Smooth muscle cell (in vitro differentiated cells): ENCODE results near the gene ACBD4. TPM values are rescaled to one million over a fixed set of nuclear protein-coding genes. Genes with fewer than 3 reads are reported as not detected.

Experiments used
- DNase-seq: peaks from one replicate; lab custom pipeline; 2025; ENCODE audit not compliant: unreplicated experiment; lab: John Stamatoyannopoulos, UW
- H2AFZ ChIP-seq: fragments of 200-600 bp; sonication (generic); 2 replicates; pipeline ENCODE4 v1.6.0; 2016; ENCODE audit warnings: antibody characterized with exemption, low read depth, mild to moderate bottlenecking
- H3F3A ChIP-seq: fragments of 200-600 bp; sonication (generic); 2 replicates; pipeline ENCODE4 v1.6.0; 2017; ENCODE audit warnings: antibody characterized with exemption, low read depth
- H3K27ac ChIP-seq: fragments of 200-600 bp; sonication (generic); 2 replicates; pipeline ENCODE4 v1.5.1; 2016; ENCODE audit warnings: low read depth, mild to moderate bottlenecking
- H3K27me3 ChIP-seq: fragments of 200-600 bp; sonication (generic); 2 replicates; pipeline ENCODE4 v1.6.1; 2016; ENCODE audit warnings: low read depth, mild to moderate bottlenecking
- H3K36me3 ChIP-seq: fragments of 200-600 bp; sonication (generic); 2 replicates; pipeline ENCODE4 v1.5.1; 2016; ENCODE audit warnings: low read depth
- H3K4me1 ChIP-seq: fragments of 200-600 bp; sonication (generic); 2 replicates; pipeline ENCODE4 v1.5.1; 2016; ENCODE audit warnings: low read depth
- H3K4me2 ChIP-seq: fragments of 200-600 bp; sonication (generic); 2 replicates; pipeline ENCODE4 v1.6.0; 2016; ENCODE audit warnings: mild to moderate bottlenecking
- H3K4me3 ChIP-seq: fragments of 200-600 bp; sonication (generic); 2 replicates; pipeline ENCODE4 v1.5.1; 2016; ENCODE audit warnings: mild to moderate bottlenecking
- H3K79me2 ChIP-seq: fragments of 200-600 bp; sonication (generic); 2 replicates; pipeline ENCODE4 v1.6.0; 2016; ENCODE audit warnings: low read depth, mild to moderate bottlenecking
- H3K9ac ChIP-seq: fragments of 200-600 bp; sonication (generic); 2 replicates; pipeline ENCODE4 v1.6.0; 2016; ENCODE audit warnings: low read depth
- H3K9me3 ChIP-seq: fragments of 200-600 bp; sonication (generic); replicated peaks from 2 replicates; pipeline ENCODE4 v1.5.1; 2016; ENCODE audit warnings: low read depth
- H4K20me1 ChIP-seq: fragments of 200-600 bp; sonication (generic); 2 replicates; pipeline ENCODE4 v1.6.0; 2016; ENCODE audit warnings: low read depth
- WGBS: methylation state at CpG from one replicate; pipeline ENCODE4 v1.1.7; 2016; ENCODE audit warnings: low lambda C conversion rate; 5-methylcytosine and 5-hydroxymethylcytosine counted together
- polyA plus RNA-seq: library from polyadenylated mRNA; unstranded; fragments of >200 nt; fragmentation: Nextera tagmentation; extraction: Ambion mirVana; gene quantifications from 2 replicates; pipeline ENCODE4 v1.2.1, GENCODE V29; 2016
- total RNA-seq: library from RNA; depleted of rRNA; stranded (reverse); fragments of >200 nt; gene quantifications from 2 replicates; pipeline ENCODE4 v1.2.3, GENCODE V29; 2014
- TF ChIP-seq, protein P1 (sequence below): fragments of 200-600 bp; sonication (generic); IDR thresholded peaks from 2 replicates; pipeline ENCODE4 v1.5.1; 2017; ENCODE audit warnings: borderline replicate concordance, mild to moderate bottlenecking, antibody characterized with exemption; ENCODE audit not compliant: insufficient read depth, poor library complexity, severe bottlenecking

ACBD4 gene
- total and polyA plus RNA-seq, 2 experiments from 2014 or later: 0.49 to 5.0 TPM

- Histone ChIP-seq H3K36me3 (no peaks in the 10 kb centered on the region), H3F3A (peaks cover 37% of the 10 kb centered on the region), H3K9me3 (no peaks in the 10 kb centered on the region), H3K27me3 (no peaks in the 10 kb centered on the region), H3K79me2 (peaks cover 58% of the 10 kb centered on the region), H3K27ac (peak overlapping the region; percentile 55), H2AFZ (no peak overlapping the region), H3K4me1 (peaks cover 28% of the 10 kb centered on the region), H4K20me1 (peaks cover 66% of the 10 kb centered on the region), H3K9ac (no peak overlapping the region), H3K4me3 (no peak overlapping the region), H3K4me2 (no peak overlapping the region)
- no peak for DNase-seq
- 55% methylated on average over 2 of the region's 2 CpGs for WGBS
- TF ChIP-seq, protein P1, sequence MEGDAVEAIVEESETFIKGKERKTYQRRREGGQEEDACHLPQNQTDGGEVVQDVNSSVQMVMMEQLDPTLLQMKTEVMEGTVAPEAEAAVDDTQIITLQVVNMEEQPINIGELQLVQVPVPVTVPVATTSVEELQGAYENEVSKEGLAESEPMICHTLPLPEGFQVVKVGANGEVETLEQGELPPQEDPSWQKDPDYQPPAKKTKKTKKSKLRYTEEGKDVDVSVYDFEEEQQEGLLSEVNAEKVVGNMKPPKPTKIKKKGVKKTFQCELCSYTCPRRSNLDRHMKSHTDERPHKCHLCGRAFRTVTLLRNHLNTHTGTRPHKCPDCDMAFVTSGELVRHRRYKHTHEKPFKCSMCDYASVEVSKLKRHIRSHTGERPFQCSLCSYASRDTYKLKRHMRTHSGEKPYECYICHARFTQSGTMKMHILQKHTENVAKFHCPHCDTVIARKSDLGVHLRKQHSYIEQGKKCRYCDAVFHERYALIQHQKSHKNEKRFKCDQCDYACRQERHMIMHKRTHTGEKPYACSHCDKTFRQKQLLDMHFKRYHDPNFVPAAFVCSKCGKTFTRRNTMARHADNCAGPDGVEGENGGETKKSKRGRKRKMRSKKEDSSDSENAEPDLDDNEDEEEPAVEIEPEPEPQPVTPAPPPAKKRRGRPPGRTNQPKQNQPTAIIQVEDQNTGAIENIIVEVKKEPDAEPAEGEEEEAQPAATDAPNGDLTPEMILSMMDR: no peak
Observed at GRCh38 chr17:45155483-45155882, 20.0 kb downstream of the ACBD4 start.

DNA sequence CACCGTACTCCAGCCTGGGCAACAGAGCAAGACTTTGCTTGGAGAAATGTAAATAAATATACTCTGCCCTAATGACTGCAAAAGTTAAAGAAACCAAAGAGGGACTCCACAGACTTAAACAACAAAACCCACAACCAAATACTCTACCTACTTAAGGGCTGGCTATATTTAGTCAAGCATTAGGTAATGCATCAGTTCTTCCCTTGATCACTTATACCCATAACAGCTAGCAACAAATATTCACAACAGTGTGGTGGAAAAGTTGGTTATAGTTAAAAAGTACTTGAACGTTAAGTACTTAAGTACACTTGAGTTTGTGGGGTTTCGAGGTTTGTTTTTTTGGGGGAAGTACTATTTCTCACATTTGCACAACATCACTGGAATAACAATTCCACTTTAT, 20.8 kb downstream of the ACBD4 start:
- Histone ChIP-seq H3K36me3 (no peaks in the 10 kb centered on the region), H3K27ac (no peak overlapping the region), H4K20me1 (peaks cover 59% of the 10 kb centered on the region), H3K79me2 (peaks cover 58% of the 10 kb centered on the region), H3K4me3 (no peak overlapping the region), H3F3A (peaks cover 30% of the 10 kb centered on the region), H3K9ac (no peak overlapping the region), H3K4me1 (peaks cover 24% of the 10 kb centered on the region), H3K9me3 (no peaks in the 10 kb centered on the region), H2AFZ (no peak overlapping the region), H3K27me3 (no peaks in the 10 kb centered on the region), H3K4me2 (no peak overlapping the region)
- 89% methylated on average over 3 of the region's 3 CpGs for WGBS
- no peak for DNase-seq
- TF ChIP-seq, protein P1: no peak

- peak; percentile 60 for DNase-seq
Observed at GRCh38 chr17:45160447-45161287, 25.2 kb downstream of the ACBD4 start.

More at GRCh38 chr17:45160447-45161287, 25.2 kb downstream of the ACBD4 start:
- no peaks in the 10 kb centered on the region for H3K9me3 ChIP-seq
- H3F3A ChIP-seq: peaks cover 25% of the 10 kb centered on the region
- peak overlapping the region; percentile 90 for H3K4me2 ChIP-seq
- H3K79me2 ChIP-seq: peaks cover 40% of the 10 kb centered on the region
- 2% methylated on average over 44 of the region's 48 CpGs for WGBS
- H3K27me3 ChIP-seq: no peaks in the 10 kb centered on the region
- peaks cover 22% of the 10 kb centered on the region for H3K4me1 ChIP-seq
- no peak overlapping the region for H2AFZ ChIP-seq
- peak overlapping the region; percentile 99 for H3K27ac ChIP-seq
- H3K36me3 ChIP-seq: no peaks in the 10 kb centered on the region
- TF ChIP-seq, protein P1: peak; percentile 9
- H4K20me1 ChIP-seq: peaks cover 32% of the 10 kb centered on the region
- H3K9ac ChIP-seq: peak overlapping the region; percentile 100
- peak overlapping the region; percentile 76 for H3K4me3 ChIP-seq
